KOPT-K1 (cell line): Measurements from ENCODE around the gene PRR23E.
A peak's percentile ranks its signal among the peaks of the same experiment; 100 is the strongest.

ENCODE experiments used
- H3K27ac ChIP-seq: fragments of 200-600 bp; sonication (generic); 2 replicates; pipeline ENCODE4 v1.5.1; 2016; ENCODE audit warnings: antibody characterized with exemption, mild to moderate bottlenecking, low read depth, low read length; ENCODE audit not compliant: poor library complexity, severe bottlenecking
- H3K36me3 ChIP-seq: fragments of 200-600 bp; sonication (generic); 2 replicates; pipeline ENCODE4 v1.5.1; 2017; ENCODE audit warnings: antibody characterized with exemption, mild to moderate bottlenecking, low read length, moderate library complexity; ENCODE audit not compliant: insufficient read depth
- H3K9me3 ChIP-seq: fragments of 200-600 bp; sonication (generic); 2 replicates; pipeline ENCODE4 v1.5.1; 2017; ENCODE audit warnings: antibody characterized with exemption, low read length, mild to moderate bottlenecking; ENCODE audit not compliant: insufficient read depth, poor library complexity, severe bottlenecking

Gene PRR23E

DNA sequence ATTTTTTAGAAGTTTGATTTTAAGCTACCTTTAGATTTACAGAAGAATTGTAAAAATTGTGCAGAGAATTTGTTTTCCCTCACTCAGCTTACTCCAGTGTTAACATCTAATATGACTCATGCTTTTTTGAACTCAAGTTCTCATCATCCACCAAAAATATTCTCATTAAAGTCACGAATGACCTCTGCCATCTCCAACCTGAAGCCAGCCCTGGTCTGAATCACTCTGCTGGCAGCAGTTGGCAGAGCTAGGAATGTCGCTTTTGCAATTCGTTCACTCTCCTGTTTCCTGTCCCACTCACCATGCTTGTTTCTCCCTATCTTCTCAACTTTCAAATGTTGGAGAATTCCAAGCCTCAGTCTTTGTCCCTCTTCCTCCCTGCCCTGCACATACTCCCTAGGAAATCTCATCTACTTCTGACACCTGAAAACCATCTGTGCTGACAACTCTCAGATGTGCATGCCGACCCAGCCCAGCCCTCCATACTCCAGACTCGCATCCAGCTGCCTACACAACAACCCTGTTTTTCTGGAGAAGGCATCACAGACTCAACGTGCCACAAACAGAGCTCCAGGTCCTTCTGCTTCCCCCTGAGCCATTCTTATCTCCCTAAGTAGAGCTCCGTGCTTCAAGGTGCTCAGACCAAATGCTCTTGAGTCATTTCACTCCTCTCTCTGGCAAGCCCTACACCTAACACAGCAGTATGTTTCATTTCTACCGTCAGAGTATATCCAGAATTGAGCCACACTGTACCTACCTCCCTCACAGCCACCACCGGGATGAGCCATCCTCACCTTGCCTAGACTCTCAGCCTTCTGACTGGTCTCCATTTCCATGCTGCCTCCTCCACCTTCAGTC lies 24.9 kb downstream of the PRR23E start:
- no peaks in the 10 kb centered on the region for H3K9me3 ChIP-seq
- peak overlapping the region; percentile 98 for H3K27ac ChIP-seq
- H3K36me3 ChIP-seq, result peaks cover 4% of the 10 kb centered on the region; the same call in 1 of the 2 replicates

DNA sequence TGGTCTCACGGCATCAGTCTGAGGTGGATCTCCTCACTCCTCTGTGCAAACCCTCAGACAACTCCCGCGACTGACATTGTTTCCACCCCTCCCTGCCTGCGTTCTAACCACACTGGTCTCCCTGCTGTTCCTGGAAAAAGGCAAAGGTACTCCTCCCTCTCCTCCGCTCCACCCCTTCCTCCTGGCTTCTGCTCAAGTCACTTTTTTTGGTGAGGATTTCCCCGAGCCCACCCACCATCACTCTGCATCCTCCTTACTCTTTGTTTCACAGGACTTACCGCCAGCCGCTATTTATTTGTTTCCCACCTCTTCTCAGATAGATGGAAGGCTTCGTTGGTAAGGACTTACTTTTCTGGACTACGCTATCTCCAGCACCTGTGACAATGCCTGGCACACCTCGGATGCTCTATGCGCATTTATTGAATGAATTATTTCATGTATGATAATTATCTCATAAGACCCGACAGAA lies 25.6 kb downstream of the PRR23E start:
- Histone ChIP-seq H3K27ac (peak overlapping the region; percentile 98), H3K9me3 (no peaks in the 10 kb centered on the region), H3K36me3 (no peaks in the 10 kb centered on the region)

DNA sequence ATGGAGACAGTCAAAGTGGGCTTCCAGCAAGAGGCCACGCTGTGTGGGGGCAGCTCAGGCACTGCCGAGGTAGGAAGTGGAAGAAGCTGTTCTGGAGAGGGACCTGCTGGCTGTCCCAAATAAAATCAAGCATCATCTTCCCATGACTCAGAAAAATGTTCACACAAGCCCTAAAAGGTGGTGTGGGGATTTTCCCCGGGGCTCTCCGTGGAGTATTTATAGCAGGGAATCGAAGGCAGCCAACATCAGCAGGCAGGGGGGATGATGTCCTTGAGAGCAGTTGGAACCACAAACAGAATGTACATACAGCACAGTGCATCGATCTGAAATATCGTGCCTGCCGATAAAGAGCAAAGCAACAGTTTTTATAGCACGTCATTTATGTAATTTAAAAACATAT lies 27.6 kb downstream of the PRR23E start:
- H3K9me3 ChIP-seq, result peaks cover 8% of the 10 kb centered on the region
- H3K36me3 ChIP-seq, result no peaks in the 10 kb centered on the region
- H3K27ac ChIP-seq, result peak overlapping the region; percentile 86

DNA sequence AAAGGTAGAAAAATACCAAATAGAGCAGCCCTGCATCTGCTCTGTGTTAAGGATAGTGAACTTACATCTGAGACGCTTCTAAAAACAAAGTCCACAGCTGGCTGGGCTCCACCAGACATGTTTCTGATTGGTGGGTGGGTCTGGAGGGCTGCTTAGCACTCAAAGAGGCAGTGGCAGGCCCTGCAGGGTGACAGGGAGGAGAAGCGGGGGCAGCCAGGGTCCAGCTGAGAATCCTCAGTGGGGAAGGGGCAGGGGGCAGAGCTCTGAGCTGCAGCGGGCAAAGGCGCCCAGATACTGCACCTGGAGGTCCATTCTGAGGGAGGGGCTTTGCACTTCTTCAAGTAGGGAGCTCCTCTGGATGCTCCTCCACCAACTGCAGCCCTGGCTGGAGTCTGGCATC lies 28.1 kb downstream of the PRR23E start:
- Histone ChIP-seq H3K36me3 (no peaks in the 10 kb centered on the region), H3K27ac (peak overlapping the region; percentile 86), H3K9me3 (peaks cover 12% of the 10 kb centered on the region)

DNA sequence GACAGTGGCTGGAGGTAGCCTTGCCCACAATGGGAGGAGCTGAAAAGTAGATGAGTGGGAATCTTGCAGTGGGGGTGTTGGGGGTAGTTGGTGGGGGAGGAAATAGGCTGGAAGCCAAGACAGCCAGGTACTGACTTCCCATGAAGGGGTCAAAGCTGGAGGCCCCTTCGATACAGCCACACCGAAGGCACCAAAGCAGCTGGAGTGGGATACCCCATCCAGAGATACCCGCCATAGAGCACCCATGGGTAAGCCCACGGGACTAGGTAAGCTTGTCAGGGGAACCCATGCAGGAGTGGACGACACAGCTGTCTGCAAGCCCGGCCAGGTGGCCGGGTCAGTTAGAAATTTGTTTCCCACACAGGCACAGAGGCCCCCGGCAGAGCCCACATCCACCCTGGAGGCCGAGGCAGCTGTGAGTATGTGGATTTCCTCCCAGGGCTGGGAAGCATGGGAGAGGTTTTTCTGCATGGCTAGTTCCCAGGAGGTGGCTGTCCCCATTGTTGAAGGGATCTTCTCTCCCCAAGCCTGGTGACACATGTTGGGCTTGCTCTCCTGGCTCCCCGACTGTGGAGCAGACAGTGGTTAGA lies 28.6 kb downstream of the PRR23E start:
- peak overlapping the region; percentile 86 for H3K27ac ChIP-seq
- H3K9me3 ChIP-seq, result peaks cover 12% of the 10 kb centered on the region
- H3K36me3 ChIP-seq, result no peaks in the 10 kb centered on the region

DNA sequence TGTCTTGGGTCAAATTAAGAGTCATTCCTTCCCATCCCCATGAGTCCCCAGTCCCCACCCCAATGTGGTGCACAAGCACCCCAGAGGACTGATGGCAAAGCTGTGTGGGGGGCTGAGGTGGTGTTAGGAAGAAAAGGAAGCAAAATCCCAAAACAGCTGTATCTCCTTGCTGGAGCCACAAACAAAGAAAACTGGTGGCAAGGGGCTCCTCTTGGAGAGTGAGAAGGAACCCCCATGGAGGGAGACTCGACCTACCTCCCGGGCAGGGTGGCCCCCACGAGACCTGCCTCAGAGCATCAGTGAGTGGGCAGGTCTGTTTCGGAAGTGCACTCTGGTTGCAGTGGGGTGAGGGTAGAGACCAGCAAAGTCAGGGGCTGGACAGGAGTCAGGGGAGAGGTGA lies 29.2 kb downstream of the PRR23E start:
- Histone ChIP-seq H3K36me3 (no peaks in the 10 kb centered on the region), H3K27ac (peak overlapping the region; percentile 86), H3K9me3 (peaks cover 12% of the 10 kb centered on the region)

DNA sequence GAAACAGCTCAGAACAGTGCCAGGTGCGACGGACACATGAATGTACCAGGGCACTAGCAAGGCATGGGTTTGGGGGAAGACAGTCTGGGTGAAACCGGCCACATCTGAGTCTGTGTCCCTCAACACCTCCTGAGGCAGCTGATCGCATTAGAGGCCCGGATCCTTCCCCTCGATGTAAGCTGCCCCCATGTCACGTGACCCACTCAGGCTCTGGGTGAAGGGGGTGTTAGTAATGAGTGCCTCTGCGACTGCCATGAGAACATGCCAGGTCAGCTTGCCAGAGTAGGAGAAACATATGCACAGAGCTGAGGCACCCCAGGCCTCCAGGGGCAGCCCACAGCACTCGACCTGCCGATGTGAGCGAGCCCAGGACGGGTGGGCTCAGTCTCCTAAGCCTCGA lies 29.7 kb downstream of the PRR23E start:
- peak overlapping the region; percentile 86 for H3K27ac ChIP-seq
- H3K9me3 ChIP-seq, result peaks cover 12% of the 10 kb centered on the region
- H3K36me3 ChIP-seq, result no peaks in the 10 kb centered on the region

DNA sequence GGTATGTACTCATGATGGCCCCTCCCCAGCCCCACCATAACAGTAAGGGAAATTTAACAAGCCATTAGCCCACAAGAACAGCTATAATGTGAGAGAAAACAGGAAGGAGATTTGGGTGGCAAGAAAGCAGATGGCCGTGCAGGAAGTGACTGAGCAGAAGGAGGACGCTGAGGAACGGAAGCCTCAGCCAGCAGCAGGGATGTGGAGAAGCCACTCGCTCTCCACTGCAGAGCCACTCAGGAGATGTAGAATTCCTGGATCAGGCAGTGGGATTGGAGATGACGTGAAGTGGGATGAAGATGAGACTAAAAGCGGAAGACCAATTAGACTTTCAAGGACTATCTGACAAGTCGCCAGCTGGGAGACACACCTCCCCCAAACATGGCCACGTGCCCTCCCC lies 31.2 kb downstream of the PRR23E start:
- Histone ChIP-seq H3K36me3 (no peaks in the 10 kb centered on the region), H3K9me3 (peaks cover 12% of the 10 kb centered on the region), H3K27ac (peak overlapping the region; percentile 86)

DNA sequence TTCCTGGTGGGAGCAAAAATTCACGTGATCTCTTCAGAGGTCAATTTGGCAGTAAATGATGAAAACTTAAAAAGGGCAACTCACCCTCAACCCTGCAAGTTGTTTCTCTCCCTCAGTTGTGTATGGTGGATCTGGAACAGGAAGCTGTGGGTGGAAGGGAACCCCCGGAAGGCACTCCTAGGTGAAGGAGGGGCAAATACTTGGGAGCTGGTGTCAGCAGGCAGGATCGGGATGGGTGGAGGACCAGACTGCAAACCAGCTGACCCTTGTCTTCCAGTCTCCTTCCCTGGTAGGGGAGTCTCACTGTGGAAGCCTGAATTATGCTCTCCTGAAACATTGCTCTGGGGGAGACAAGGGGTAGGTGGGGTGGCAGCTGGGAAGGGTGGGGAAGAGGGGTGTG lies 33.5 kb downstream of the PRR23E start:
- no peaks in the 10 kb centered on the region for H3K36me3 ChIP-seq
- peaks cover 12% of the 10 kb centered on the region for H3K9me3 ChIP-seq
- H3K27ac ChIP-seq, result peak overlapping the region; percentile 93

DNA sequence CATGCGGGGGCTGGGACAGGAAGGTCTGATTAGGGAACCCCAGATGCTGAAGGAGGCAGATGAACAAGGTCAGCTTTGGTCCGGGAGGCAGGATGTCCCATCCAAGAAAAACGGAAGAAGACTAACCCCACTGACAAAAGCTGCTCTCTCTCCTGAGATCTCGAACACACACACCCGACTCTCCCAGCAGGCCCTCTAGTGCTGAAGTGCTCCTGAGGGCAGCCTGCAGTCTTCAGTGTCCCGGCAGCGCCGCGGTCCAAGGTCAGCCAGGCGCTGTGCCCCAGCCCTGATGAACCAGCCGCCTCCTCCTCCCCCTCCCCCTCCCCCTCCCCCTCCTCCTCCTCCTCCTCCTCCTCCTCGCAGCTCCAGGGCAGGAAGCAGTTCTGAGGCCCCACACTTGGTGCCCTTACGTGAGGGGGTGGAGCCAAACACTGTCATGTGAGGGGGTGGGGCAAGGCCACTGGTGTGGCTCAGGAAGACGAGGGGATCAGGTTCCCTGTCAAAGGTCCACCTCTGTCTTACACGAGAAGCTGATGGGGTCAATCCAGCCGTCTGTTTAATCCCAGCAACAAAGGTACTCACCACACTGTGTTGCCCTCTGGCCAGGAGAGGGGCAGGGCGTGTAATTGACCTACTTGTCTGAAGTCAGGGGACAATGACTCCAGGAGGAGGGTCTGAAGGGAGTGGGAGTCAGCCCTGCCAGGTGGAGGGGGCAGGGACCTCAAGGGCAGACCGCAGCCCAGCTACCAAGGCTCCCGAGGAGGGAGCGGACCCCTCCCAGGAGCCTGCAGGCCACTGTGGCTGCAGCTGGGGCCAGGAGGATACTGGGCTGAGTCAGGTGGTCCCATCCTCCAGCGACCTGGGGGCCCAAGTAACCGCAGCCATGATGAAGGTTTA lies 34.3 kb downstream of the PRR23E start:
- Histone ChIP-seq H3K27ac (peak overlapping the region; percentile 93), H3K9me3 (peaks cover 12% of the 10 kb centered on the region), H3K36me3 (no peaks in the 10 kb centered on the region)

DNA sequence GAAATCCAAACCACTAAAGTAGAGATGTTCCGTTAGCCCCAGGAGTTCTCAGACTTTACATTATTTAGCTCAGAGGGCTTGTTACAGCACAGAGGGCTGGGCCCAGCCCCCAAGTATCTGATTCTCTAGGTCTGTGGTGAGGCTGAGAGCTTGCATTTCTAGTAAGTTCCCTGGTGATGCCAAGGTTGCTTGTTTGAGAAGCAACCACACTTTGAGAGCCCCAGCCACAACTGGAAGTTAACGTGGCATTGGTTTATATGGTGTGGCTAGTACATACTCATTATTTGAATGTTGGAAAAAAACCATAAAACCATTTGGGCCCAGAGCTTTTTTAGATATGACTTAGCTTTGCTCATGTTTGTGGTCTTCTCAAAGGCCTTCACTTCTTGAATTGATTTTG lies 35.9 kb downstream of the PRR23E start:
- Histone ChIP-seq H3K36me3 (no peaks in the 10 kb centered on the region), H3K27ac (peak overlapping the region; percentile 93), H3K9me3 (peaks cover 12% of the 10 kb centered on the region)

DNA sequence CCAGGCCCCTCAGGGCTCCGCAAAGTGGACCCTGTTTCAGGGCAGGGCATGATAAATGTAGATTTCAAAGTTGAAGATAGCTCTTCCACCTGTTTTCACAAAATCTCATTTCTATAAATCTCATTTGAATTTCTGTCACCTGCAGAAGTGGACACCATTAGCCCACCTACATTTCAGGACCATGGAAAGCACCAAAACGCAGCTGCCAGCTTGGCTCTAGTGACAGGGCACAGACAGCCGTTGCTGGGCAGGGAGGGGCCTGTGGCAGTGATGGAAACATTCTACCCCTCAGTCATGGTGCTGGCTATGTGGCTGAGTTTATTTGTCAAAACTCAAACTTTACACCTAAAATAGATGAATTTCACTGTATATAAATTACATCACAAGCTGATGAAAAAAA lies 40.4 kb downstream of the PRR23E start:
- Histone ChIP-seq H3K27ac (no peak overlapping the region), H3K36me3 (no peaks in the 10 kb centered on the region), H3K9me3 (no peaks in the 10 kb centered on the region)

DNA sequence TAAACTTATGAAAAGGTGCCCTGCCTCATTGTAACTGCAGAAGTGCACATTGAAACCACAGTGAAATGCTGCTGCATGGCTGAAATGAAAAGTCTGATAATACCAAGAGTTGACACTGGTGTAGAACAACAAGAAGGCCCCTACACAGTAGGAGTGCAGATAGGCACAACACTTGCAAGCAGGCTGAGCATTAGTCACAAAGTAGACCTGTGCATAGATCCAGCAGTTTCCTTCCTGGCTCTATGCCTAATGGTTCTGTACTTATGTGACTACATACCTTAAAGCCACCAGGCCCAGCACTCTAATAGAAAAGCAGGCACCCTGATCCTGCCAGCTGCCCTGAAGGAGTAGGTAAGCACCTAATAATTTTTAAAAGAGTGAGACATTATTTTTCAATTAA lies 41.8 kb downstream of the PRR23E start:
- no peaks in the 10 kb centered on the region for H3K36me3 ChIP-seq
- no peak overlapping the region for H3K27ac ChIP-seq
- H3K9me3 ChIP-seq, result no peaks in the 10 kb centered on the region

DNA sequence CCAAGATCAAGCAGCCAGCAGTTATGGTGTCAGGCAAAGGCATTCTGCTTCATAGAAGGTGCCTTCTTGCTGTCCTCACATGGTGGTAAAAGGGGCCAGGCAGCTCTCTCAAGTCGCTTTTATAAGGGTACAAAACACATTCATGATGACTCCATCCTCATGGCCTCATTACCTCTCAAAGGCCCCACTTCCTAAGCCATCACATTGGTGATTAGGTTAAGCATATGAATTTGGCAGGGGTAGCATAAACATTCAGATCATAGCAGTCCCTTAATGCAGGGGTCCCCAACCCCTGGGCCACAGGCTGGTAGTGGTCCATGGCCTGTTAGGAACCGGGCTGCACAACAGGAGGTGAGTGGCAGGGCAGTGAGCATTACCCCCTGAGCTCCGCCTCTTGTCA lies 42.8 kb downstream of the PRR23E start:
- no peak overlapping the region for H3K27ac ChIP-seq
- peaks cover 4% of the 10 kb centered on the region for H3K9me3 ChIP-seq
- no peaks in the 10 kb centered on the region for H3K36me3 ChIP-seq

DNA sequence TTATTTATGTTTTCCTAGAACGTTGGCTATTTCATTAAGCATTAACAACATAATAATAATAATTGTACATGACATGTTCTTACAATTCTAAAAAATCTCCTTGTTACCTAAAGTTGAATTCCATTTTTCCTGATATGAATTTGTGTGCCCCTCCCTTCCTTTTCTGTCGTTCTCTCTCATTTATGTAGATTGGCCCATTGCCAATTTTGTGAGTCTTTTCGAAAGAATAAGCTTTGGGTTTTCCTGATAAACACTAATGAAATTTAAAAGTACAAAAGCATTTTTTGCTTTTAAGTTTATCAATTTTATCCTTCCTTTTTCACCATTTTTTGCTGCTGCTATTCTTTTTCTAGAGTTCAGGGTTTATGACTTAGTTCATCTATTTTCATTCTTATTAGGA lies 44.9 kb downstream of the PRR23E start:
- no peaks in the 10 kb centered on the region for H3K36me3 ChIP-seq
- peaks cover 24% of the 10 kb centered on the region for H3K9me3 ChIP-seq
- H3K27ac ChIP-seq, result no peak overlapping the region
